ENCODE measurements around the gene MAP2K4.
"Not testable (repeated sequence)": the region's sequence is repeated elsewhere in the genome, so short reads cannot be mapped to it uniquely, and the experiment has no call there.

Gene MAP2K4

GRCh38 chr17:12128946-12129345, 108.3 kb downstream of the MAP2K4 start:
- DNase-seq (ENCODE audit: low read depth, low spot score) = no peak
- H3K4me3 ChIP-seq (ENCODE audit: low read length) = no peak overlapping the region

GRCh38 chr17:12133183-12133582, 112.5 kb downstream of the MAP2K4 start:
- H3K4me3 ChIP-seq (ENCODE audit: low read length) = no peak overlapping the region
- no peak for DNase-seq (ENCODE audit: low read depth, low spot score)

GRCh38 chr17:12134101-12134500, 113.4 kb downstream of the MAP2K4 start:
- no peak for DNase-seq (ENCODE audit: low read depth, low spot score)
- H3K4me3 ChIP-seq (ENCODE audit: low read length) = no peak overlapping the region

- no peak overlapping the region for H3K4me3 ChIP-seq (ENCODE audit: low read length)
- no peak for DNase-seq (ENCODE audit: low read depth, low spot score)
Measured at GRCh38 chr17:12134587-12134986, 113.9 kb downstream of the MAP2K4 start.

GRCh38 chr17:12136243-12136642, 115.6 kb downstream of the MAP2K4 start:
- DNase-seq (ENCODE audit: low read depth, low spot score) = no peak
- no peak overlapping the region for H3K4me3 ChIP-seq (ENCODE audit: low read length)

- no peak overlapping the region for H3K4me3 ChIP-seq (ENCODE audit: low read length)
- no peak for DNase-seq (ENCODE audit: low read depth, low spot score)
Measured at GRCh38 chr17:12136646-12137045, 116.0 kb downstream of the MAP2K4 start.

GRCh38 chr17:12137859-12138258, 117.2 kb downstream of the MAP2K4 start:
- H3K4me3 ChIP-seq (ENCODE audit: low read length) = no peak overlapping the region
- no peak for DNase-seq (ENCODE audit: low read depth, low spot score)

GRCh38 chr17:12140685-12141084, 120.0 kb downstream of the MAP2K4 start:
- DNase-seq (ENCODE audit: low read depth, low spot score) = no peak
- H3K4me3 ChIP-seq (ENCODE audit: low read length) = no peak overlapping the region

GRCh38 chr17:12162187-12162586, 141.5 kb downstream of the MAP2K4 start:
- H3K4me3 ChIP-seq (ENCODE audit: low read length) = not testable (repeated sequence)

GRCh38 chr17:12164085-12164484, 143.4 kb downstream of the MAP2K4 start:
- no peak for DNase-seq (ENCODE audit: low read depth, low spot score)
- H3K4me3 ChIP-seq (ENCODE audit: low read length) = no peak overlapping the region

More at GRCh38 chr17:12162187-12162586, 141.5 kb downstream of the MAP2K4 start:
- DNase-seq (ENCODE audit: low read depth, low spot score) = not testable (repeated sequence)

- no peak overlapping the region for H3K4me3 ChIP-seq (ENCODE audit: low read length)
- no peak for DNase-seq (ENCODE audit: low read depth, low spot score)
Measured at GRCh38 chr17:12178644-12179330, 158.1 kb downstream of the MAP2K4 start.

- no peak overlapping the region for H3K4me3 ChIP-seq (ENCODE audit: low read length)
- peak; percentile 38 for DNase-seq (ENCODE audit: low read depth, low spot score)
Measured at GRCh38 chr17:12180644-12181261, 160.1 kb downstream of the MAP2K4 start.

- no peak overlapping the region for H3K4me3 ChIP-seq (ENCODE audit: low read length)
- DNase-seq (ENCODE audit: low read depth, low spot score) = no peak
Measured at GRCh38 chr17:12187658-12188057, 167.0 kb downstream of the MAP2K4 start.

- H3K4me3 ChIP-seq (ENCODE audit: low read length) = no peak overlapping the region
- DNase-seq (ENCODE audit: low read depth, low spot score) = no peak
Measured at GRCh38 chr17:12193144-12193735, 172.6 kb downstream of the MAP2K4 start.

All from Jurkat, Clone E6-1 (cell line).